NCI-H226 (cell line): ENCODE results near the gene DOCK9.

Experiments
- DNase-seq: peaks from one replicate; pipeline ENCODE4 v3.0.0-alpha.2; 2015

Gene DOCK9

GRCh38 chr13:98879957-98880356 is 97.9 kb downstream of the DOCK9 start:
- no peak for DNase-seq

GRCh38 chr13:98879127-98879520 is 98.7 kb downstream of the DOCK9 start:
- DNase-seq: no peak

- no peak for DNase-seq
Measured at GRCh38 chr13:98878486-98879126, 99.3 kb downstream of the DOCK9 start.

- no peak for DNase-seq
Measured at GRCh38 chr13:98877936-98878335, 99.9 kb downstream of the DOCK9 start.

- DNase-seq: no peak
Measured at GRCh38 chr13:98877466-98877865, 100.4 kb downstream of the DOCK9 start.

- peak; percentile 10 for DNase-seq
Measured at GRCh38 chr13:98875146-98875729, 102.6 kb downstream of the DOCK9 start.

GRCh38 chr13:98874029-98874397 is 103.9 kb downstream of the DOCK9 start:
- no peak for DNase-seq

GRCh38 chr13:98873377-98874028 is 104.4 kb downstream of the DOCK9 start:
- no peak for DNase-seq

GRCh38 chr13:98871727-98872126 is 106.1 kb downstream of the DOCK9 start:
- DNase-seq: no peak

GRCh38 chr13:98869408-98870090 is 108.3 kb downstream of the DOCK9 start:
- no peak for DNase-seq

- DNase-seq: no peak
Measured at GRCh38 chr13:98868932-98869331, 108.9 kb downstream of the DOCK9 start.

- DNase-seq: no peak
Measured at GRCh38 chr13:98866882-98867281, 111.0 kb downstream of the DOCK9 start.

GRCh38 chr13:98860491-98860890 is 117.4 kb downstream of the DOCK9 start:
- DNase-seq: no peak

- no peak for DNase-seq
Measured at GRCh38 chr13:98858191-98858590, 119.7 kb downstream of the DOCK9 start.

GRCh38 chr13:98856983-98857382 is 120.9 kb downstream of the DOCK9 start:
- no peak for DNase-seq

- DNase-seq: no peak
Measured at GRCh38 chr13:98854448-98854847, 123.4 kb downstream of the DOCK9 start.

GRCh38 chr13:98853771-98854221 is 124.1 kb downstream of the DOCK9 start:
- no peak for DNase-seq

- no peak for DNase-seq
Measured at GRCh38 chr13:98851276-98851675, 126.6 kb downstream of the DOCK9 start.

- DNase-seq: no peak
Measured at GRCh38 chr13:98848746-98849145, 129.1 kb downstream of the DOCK9 start.

- DNase-seq: peak; percentile 45
Measured at GRCh38 chr13:98847780-98848179, 130.1 kb downstream of the DOCK9 start.

- no peak for DNase-seq
Measured at GRCh38 chr13:98846986-98847385, 130.9 kb downstream of the DOCK9 start.

GRCh38 chr13:98846521-98846920 is 131.3 kb downstream of the DOCK9 start:
- no peak for DNase-seq

GRCh38 chr13:98845742-98846141 is 132.1 kb downstream of the DOCK9 start:
- DNase-seq: no peak

GRCh38 chr13:98844021-98844420 is 133.8 kb downstream of the DOCK9 start:
- no peak for DNase-seq
